GM18508 (cell line): ENCODE measurements around the gene SCAMP4.

ENCODE experiments used
- ATAC-seq: cut with Tn5 transposase; IDR thresholded peaks from one replicate; pipeline ENCODE4 v1.9.1; 2021; ENCODE audit warnings: moderate number of reproducible peaks; ENCODE audit not compliant: insufficient read depth, unreplicated experiment

The SCAMP4 gene, protein sequence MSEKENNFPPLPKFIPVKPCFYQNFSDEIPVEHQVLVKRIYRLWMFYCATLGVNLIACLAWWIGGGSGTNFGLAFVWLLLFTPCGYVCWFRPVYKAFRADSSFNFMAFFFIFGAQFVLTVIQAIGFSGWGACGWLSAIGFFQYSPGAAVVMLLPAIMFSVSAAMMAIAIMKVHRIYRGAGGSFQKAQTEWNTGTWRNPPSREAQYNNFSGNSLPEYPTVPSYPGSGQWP

DNA sequence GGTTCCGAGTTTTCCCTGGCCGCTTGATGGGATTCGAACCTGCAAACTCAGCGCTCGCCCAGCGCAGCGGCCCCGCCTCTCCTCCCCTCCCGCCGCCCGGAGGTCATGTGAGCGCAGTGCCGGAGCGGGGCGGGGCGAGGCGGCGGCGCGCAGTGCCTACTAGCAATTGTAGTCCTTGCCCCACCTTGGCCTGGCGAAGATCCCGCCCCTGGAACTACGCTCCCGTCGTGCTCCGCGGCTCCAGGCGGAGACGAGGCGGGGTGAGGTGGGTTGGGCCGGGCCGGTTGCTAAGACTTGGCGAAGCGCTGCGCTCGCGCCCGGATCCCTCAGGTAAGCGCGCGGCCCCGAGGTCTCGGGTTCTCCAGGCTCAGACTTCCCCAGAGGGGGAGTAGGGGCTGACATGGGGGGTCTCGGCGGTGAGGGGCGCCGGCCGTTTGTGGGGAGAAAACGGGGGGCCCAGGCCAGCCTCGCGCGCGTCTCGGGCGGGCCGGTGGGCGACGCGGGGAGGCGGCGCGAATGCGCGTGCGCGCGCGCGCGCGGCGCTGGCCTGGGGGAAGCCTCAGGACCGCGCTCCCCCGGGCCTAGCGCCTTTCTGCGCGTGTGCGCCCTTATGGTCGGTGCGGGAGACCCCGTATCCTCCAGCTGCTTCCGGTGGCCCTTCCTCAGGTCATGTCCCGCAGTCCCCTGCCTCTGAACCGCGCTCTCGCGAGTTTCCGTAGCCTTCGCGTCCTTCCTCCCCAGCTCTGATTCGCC lies at the start of gene SCAMP4, which contains the start of gene ADAT3:
Gene SCAMP4 (plus strand): TSS at position 290 of the 753 bp plus-strand sequence. CDS start 9,621 bp downstream, outside the sequence.
Gene ADAT3 (plus strand): TSS at position 290 of the 753 bp plus-strand sequence. CDS start 6,649 bp downstream, outside the sequence.
- no peak for ATAC-seq

DNA sequence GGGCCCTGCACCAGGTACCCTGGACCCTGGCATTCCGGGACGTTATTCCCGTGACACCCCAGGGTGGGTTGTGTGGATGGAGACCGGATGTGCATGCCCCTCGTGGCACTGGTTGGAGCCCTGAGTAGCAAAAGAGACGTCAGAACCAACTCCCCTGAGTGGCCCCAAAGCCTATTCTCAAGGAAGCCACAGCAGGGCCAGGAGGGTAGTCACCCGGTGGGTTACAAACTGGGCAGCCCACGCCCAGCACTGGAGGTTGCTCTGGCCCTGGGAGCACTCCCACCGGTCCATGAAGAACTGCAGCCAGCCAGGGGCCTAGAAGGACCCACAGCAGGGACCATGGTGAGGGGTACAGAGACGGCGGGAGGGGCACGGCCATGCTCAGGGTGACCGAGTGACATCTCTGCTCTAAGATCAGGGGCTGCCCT lies 49.4 kb upstream of the SCAMP4 start:
- no peak for ATAC-seq

DNA sequence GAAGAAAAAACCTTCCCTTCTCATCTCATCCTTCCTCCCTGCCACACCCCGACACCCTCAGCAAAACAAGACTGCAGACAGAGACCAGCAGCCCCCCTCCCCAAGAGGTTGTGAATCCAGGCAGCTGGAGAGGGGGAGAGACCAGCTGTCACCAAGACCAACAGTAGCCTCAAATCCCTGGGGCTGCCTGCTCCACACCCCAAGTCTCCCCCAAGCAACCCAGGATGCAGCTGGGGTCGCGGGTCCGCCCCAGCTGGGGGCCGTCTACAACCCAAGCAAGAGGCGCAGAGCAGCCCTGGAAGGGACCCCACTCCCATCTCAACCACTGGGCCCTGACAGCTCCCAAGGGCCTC lies 48.9 kb upstream of the SCAMP4 start:
- ATAC-seq: no peak

DNA sequence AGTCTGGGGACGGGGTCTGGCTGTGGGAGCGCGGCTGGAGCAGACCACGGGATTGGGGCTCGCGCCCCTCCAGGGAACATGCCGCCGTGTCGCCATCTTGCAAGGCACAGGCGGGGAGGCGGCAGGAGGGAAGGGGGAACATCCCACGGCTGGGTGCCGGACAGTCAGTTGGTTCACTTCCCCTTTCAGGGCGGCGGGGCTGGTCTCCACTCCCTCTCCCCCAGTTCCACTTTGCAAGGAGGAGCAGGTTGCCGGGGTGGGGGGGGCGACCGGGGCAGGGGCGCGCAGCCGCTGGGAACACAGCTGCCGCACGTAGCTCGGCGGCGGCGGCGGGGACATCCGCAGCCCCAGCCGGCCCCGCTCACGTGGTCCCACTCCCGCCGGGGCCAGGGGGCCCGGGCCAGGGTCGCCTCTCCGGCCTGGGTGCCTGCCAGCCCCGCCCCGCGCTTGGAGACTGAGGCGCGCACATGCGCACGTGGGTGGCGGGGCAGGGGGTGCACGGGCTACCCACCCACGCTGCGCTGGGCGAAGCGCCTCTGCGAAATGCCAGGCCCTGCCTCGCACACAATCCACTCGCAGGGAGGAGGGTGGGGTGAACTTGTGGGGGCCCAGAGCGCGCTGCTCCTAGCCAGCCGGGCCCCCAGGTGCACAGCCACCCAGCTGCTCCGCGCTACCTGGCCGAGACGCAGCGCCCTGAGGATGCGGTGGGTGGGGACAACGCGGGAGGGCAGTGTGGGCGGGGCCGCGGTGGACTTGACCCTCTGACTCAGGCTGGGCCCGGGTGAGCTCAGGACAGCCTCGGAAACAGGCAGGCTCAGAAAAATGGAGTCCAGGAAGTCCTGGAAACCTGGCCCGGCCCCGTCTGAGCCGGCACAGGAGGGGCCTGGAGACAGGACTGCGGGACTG lies 48.2 kb upstream of the SCAMP4 start:
- no peak for ATAC-seq

DNA sequence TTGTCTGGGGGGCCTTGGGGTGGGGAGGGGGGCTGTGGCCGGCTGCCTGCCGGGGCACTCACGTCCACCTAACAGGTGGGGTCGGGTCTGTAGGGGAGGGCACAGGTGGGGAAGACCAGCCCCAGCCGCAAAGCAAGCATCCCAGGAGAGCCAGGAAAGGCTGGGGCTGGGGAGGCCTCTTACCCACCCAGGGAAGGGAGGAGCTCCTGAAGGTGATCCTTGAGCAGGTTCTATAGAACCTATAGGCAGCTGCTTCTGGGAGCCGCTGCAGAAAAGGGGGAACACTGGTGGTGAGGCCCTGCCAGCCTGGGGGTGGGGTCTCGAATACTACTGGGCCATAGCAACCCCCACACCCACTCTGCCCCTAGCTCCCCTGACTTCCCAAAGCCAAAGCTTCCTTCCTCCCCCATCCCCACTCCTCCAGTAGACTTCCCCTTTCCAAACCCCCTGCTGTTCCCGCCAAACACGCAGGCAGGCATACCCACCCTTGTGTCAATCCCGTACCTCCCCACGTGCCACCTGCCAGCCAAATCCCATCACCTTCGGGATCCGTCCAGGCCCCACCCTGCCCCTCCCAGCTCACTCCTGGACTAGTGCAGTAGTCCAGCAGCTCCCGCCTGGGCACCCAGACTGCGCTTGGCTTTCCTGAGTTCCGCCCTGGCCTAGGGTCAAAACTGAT lies 47.4 kb upstream of the SCAMP4 start:
- no peak for ATAC-seq

DNA sequence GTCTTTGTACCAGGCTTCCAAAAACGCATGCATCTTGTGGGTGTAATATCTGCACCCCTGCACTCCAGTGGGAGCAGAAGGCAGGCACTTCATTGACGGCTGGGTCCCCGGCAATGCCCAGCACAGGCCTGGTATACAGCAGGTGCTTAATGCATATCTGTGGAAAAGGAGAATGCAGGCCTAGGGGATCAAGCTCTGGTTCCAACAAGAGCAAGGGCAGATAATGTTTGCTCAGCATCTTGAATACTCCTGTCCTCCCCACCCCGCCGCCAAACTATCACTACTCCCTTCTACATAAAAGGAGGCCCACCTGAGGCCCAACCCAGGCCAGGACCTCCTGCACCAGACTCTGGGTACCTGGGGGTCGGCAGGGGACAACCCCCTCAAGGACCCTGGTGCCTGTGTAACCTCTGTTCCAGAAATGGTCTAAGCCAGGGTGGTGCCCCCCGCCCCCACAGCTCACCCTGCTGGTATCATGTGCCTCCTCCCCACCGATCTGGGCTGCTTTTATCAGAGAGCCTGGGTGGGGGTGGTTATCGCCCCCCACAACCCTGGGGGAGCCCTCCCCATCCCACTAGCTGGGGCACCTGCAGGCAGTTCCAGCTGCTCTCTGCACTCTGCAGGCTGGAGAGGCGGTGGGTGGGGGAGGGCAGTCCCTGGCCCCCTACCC lies 46.7 kb upstream of the SCAMP4 start:
- no peak for ATAC-seq

DNA sequence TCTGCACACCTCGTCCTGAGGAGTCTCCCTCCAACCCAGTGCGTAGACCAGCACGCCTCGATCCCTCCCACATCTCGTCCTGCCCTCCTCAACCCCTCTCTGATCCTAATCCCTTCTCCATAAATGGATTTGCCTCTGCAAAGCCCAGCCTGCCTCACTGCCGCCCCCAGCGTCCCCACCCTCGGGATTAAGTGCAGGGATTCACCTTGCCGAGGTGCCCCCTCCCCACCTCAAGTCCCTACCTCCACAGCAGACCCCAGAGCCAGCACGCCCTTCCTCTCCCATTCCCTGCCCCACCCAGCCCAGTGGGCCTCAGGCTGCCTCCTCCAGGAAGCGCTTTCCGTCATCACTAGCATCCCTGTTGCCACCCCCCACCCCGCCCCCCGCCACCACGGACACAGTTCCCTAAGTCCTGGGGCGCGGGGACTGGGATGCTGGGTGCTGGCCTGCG lies 45.8 kb upstream of the SCAMP4 start:
- no peak for ATAC-seq

DNA sequence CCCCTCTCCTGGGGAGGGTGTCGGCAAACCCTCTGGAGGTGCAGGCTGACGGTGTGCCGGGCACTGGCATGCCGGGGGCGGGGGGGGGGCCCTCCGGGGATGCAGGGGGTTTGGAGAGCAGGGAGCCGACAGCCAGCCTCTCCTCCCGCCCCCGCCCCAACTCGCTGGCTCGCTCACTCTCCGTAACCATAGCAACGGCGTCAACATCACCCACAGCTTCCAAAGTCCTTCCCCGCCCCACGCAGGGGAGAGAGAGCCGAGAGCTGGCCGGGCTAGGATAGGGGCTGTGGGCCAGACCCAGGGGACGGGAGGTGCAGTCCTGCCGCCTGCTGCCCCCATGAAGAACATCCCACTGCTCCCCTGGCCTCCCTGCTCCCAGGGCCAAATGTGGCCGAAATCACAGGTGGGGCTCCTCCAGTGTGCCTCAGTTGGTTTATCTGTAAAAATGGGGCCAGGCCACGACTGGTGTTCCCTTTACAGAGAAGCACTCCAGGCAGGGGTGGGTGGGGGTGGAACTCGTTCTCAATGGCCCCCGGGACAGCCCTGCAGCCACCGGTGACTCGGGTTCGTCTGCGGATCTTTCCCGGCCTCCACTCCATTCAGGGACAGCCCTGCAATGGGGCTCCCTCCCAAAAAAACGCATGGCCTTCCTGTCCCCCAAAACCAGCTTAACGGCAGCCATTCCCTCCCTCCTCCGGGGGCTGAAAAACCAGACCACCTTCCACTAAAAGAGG lies 45.0 kb upstream of the SCAMP4 start:
- no peak for ATAC-seq

DNA sequence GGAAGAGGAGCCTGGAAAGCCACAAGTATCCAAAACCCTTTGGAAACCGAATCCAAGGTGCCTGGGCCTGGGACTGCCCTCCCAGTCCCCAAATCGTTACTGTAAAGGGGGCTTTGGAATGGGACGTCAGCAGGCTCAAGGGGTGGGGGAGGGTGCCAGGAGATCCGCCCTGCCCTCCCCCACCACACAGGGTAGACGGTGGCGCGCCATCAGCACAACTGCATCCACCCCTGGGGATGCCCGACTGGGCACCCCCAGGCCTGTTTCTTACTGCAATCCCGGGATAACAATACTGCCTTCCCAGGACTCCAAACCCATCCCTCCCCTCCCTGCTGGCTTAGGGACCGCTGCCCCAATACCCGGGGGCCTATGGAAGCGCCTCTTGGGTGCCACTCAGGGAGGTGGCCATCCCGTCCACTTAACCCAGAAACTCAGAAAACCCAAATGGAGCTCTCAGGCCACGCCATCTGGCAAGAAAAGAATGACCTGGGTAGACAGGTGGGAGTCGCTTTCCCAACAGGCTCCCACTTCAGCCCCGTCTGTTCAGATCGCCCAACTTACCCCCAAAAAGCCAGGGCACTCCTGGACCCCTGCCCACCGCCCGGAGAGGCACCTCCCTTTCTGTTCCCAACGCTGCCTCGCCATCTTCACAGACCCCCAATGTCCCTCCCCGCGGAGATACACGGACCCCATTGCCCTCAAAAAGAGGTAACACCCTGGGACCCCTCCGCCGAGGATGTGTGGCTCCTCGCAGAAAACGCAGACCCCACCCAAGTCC lies 44.2 kb upstream of the SCAMP4 start:
- no peak for ATAC-seq

DNA sequence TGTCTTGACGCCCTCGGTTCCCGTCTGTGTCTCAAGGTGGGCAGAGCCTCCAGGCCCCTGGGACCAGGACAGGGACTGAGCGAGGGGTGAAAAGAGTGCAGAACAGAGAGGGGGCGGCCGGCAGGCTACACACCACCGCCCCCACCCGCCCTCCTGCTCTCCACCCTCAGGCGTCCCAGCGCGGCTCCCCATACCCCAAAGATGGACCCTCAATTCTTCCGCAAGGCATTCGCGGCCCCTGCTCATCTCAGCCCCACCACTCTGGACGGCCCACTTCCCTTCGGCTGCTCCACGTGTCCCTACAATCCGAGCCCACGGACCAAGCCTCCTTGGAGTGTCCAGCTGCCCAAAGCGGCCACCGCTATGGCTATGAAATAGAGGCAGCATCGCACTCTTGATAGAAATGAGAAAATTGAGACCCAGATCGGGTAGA lies 43.6 kb upstream of the SCAMP4 start:
- ATAC-seq: no peak

DNA sequence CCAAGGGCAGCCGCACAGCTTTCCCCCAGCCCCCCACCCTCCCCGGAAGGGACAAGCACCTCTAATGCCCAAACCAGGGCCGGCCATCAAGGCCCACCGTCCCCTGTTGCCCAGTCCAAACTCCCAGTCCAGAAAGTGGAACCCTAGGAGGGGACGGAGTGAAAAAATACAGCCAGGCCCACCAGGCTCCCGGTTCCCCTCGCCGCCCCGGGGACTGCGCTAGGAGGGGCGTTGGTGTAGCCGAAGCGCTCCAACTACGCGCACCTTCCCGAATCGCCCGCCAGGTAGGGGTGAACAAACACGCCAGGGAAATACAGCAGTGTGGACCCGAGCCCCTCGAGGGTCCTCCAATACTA lies 43.2 kb upstream of the SCAMP4 start:
- ATAC-seq: no peak

DNA sequence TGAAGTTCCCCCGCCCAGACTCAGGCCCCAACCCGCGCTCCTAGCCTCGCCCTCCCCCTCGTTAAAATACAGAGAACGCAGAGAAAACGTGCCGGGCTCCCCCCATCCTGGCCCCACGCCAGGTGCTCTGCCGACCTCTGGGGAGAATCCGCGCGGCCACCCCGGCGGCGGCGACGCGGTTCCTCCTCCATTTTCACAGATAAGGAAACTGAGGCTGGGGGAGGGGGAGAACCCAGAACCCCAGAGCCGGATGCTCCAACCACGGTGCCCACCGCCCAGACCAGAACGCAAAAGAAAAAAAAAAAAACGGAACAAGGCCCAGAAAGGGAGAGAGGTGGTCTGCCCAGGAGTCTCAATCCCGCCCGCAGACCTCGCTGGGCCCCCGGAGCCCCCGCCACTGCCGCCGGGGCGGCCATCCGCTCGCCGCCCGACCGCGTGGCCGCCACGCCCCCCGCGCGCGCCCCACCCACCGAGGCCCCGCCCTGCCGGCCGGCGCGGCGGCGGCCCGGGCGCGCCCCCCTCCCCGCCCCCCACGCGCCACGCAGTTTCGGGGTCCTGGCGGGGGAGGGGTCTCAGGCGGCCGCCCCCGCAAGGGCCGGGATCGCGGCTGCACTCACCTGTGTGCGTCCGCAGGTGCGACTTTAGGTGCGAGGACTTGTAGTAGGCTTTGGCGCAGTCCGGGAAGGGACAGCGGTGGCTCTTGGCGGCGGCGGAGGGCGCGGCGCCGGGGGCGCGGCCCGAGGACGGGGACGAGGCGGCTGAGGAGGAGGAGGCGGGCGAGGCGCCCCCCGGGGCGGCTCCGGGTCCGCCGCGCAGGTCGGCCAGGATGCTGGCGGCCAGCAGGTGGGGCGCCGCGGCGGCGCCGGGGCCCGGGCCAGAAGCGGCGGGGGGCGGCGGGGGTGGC lies 42.5 kb upstream of the SCAMP4 start:
- no peak for ATAC-seq

DNA sequence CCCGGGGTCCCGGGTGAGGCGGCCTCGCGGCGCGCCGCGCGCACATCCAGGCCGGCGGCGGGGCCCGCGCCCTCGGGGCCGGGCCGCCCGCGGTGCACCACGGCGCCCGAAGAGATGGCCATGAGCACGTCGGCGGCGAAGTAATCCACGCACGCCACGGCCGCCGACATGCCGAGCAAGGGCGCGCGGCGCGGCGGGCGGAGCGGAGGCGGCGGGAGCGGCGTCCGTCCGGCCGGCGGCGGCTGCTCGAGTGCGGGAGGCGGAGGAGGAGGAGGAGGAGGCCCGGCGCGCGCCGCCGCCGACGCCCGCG lies 41.9 kb upstream of the SCAMP4 start, which contains the start of gene KLF16:
Gene KLF16 (minus strand): TSS at position 252 of the 310 bp plus-strand sequence. CDS start 82 bp downstream, at position 170.
- no peak for ATAC-seq

DNA sequence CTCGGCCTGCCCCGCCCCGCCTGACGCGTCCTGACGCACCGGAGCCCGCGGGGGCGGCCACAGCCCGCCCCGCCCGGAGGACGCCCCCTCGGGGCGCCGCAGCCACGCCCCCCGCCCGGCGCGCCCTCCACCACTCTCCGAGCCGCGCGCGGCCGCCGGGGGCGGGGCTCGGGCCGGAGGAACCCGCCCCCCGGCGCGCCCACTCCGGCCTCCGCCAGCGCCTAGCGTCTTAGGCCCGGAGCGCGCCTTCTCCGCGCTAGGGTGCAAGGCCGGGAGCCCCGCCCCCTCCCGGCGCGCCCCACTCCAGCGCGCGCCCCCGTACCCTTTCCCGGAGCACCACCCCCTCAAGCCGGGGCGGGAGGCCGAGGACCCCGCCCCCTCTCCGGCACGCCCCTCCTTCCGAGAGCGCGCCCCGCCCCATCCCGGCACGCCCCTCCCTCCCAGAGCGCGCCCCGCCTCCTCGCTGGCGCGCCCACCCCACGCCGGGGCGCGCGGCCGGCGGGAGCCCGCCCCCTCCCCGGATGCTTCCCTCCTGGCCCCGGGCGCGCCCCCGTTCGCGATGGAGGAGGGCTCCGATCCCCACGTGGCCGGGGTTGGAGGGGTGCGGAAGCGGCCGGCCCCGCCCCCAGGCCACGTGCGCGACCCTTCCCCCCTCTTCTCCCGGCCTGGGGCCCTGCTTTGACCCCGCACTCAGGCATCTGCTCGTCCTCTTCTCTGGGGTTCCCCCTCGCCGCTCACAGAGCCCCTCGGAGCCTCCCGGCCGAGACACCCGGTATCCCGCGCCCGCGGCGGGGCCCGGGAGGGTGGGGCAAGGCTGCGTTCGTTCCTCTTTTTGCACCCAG lies 41.3 kb upstream of the SCAMP4 start:
- no peak for ATAC-seq

DNA sequence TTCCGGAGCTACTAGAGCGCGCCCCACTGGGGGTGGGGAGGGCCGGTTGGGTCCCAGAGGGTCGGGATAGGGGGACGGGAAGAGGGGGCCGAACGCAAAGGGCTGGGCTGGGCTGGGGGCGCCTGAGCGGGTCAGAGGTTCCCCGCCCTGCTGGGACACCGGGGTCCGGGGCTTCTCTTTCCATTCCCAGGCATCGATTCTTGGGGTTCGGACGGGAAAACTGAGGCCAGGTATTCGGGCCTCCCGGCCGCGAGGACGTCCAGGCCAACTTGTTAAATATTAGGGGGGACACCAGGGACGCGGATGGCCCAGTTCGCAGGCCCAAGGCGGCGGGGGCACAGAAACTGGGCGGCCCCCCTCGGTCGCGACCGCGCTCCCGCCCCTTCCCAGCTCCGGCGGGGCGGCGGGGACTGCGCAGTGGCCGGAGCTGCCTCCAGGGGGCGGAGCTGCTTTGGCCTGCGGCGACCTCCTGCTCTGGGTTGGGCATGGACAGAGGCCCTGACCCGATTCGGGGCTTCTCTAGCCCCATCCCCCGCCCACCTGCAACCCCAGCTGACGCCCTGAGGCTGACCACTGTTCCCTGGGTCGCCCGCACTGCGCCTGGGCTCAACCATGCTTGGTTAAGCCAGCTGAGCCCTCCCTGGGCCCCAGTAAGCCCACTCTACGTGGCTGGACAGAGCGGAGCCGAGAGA lies 40.6 kb upstream of the SCAMP4 start:
- ATAC-seq: no peak
